ENCODE measurements around the gene CREBRF. TPM values are rescaled to one million over a fixed set of nuclear protein-coding genes. Genes with fewer than 3 reads are reported as not detected.
"Not testable (repeated sequence)": the region's sequence is repeated elsewhere in the genome, so short reads cannot be mapped to it uniquely, and the experiment has no call there.

Gene CREBRF
- polyA plus RNA-seq, 1 experiment, result 11.2 TPM

GRCh38 chr5:173065155-173065554 is 9.0 kb downstream of the CREBRF start:
- POLR2A ChIA-PET, result interaction anchor here (0.7 kb wide), 1 partner anchor 126 kb away, joined by 9 read pairs; no protein-coding TSS in a partner anchor
- Histone ChIP-seq H3K27me3 (ENCODE audit: control insufficient read depth, insufficient read depth, low read length) (no peaks in the 10 kb centered on the region), H3K4me3 (ENCODE audit: low read depth, low read length) (no peak overlapping the region), H3K36me3 (ENCODE audit: control insufficient read depth, insufficient read depth, low read length) (no peaks in the 10 kb centered on the region; the same call in 1 of the 2 replicates)
- DNase-seq (ENCODE audit: low read depth), result no peak
- CTCF ChIA-PET, result interaction anchor here (1.1 kb wide), 1 partner anchor 106 kb away, joined by 4 read pairs; the partner anchor contains the start of gene RPL26L1
- TF ChIP-seq CTCF (IDR thresholded peaks at IDR 0.05; ENCODE audit: insufficient read depth, low read depth, low read length), result no peak

GRCh38 chr5:173069671-173070070 is 13.5 kb downstream of the CREBRF start:
- Histone ChIP-seq H3K36me3 (ENCODE audit: control insufficient read depth, insufficient read depth, low read length) (no peaks in the 10 kb centered on the region), H3K27me3 (ENCODE audit: control insufficient read depth, insufficient read depth, low read length) (no peaks in the 10 kb centered on the region), H3K4me3 (ENCODE audit: low read depth, low read length) (no peak overlapping the region)
- TF ChIP-seq CTCF (IDR thresholded peaks at IDR 0.05; ENCODE audit: insufficient read depth, low read depth, low read length), result no peak
- DNase-seq (ENCODE audit: low read depth), result no peak
- ChIA-PET CTCF (no interaction called here), POLR2A (no interaction called here)

- Histone ChIP-seq H3K27me3 (ENCODE audit: control insufficient read depth, insufficient read depth, low read length) (no peaks in the 10 kb centered on the region), H3K4me3 (ENCODE audit: low read depth, low read length) (no peak overlapping the region), H3K36me3 (ENCODE audit: control insufficient read depth, insufficient read depth, low read length) (no peaks in the 10 kb centered on the region)
- no peak for DNase-seq (ENCODE audit: low read depth)
- TF ChIP-seq CTCF (IDR thresholded peaks at IDR 0.05; ENCODE audit: insufficient read depth, low read depth, low read length), result no peak
- POLR2A ChIA-PET, result no interaction called here
- CTCF ChIA-PET, result no interaction called here
These were observed 19.1 kb downstream of the CREBRF start for GRCh38 chr5:173075137-173075843.

GRCh38 chr5:173075970-173076369 is 19.8 kb downstream of the CREBRF start:
- ChIA-PET POLR2A (no interaction called here), CTCF (no interaction called here)
- no peak overlapping the region for H3K4me3 ChIP-seq (ENCODE audit: low read depth, low read length)

GRCh38 chr5:173076471-173076870 is 20.3 kb downstream of the CREBRF start:
- H3K27me3 ChIP-seq (ENCODE audit: control insufficient read depth, insufficient read depth, low read length); H3K4me3 ChIP-seq (ENCODE audit: low read depth, low read length); DNase-seq (ENCODE audit: low read depth); CTCF ChIA-PET; H3K36me3 ChIP-seq (ENCODE audit: control insufficient read depth, insufficient read depth, low read length); POLR2A ChIA-PET: not testable (repeated sequence)

More at GRCh38 chr5:173075970-173076369, 19.8 kb downstream of the CREBRF start:
- no peak for DNase-seq (ENCODE audit: low read depth)
- TF ChIP-seq CTCF (IDR thresholded peaks at IDR 0.05; ENCODE audit: insufficient read depth, low read depth, low read length), result no peak
- Histone ChIP-seq H3K36me3 (ENCODE audit: control insufficient read depth, insufficient read depth, low read length) (no peaks in the 10 kb centered on the region), H3K27me3 (ENCODE audit: control insufficient read depth, insufficient read depth, low read length) (no peaks in the 10 kb centered on the region)

GRCh38 chr5:173078878-173079277 is 22.7 kb downstream of the CREBRF start:
- H3K4me3 ChIP-seq (ENCODE audit: low read depth, low read length), result no peak overlapping the region
- no peak for DNase-seq (ENCODE audit: low read depth)
- no peaks in the 10 kb centered on the region for H3K27me3 ChIP-seq (ENCODE audit: control insufficient read depth, insufficient read depth, low read length)
- ChIA-PET CTCF (no interaction called here), POLR2A (no interaction called here)
- no peak for TF ChIP-seq CTCF (IDR thresholded peaks at IDR 0.05; ENCODE audit: insufficient read depth, low read depth, low read length)
- no peaks in the 10 kb centered on the region for H3K36me3 ChIP-seq (ENCODE audit: control insufficient read depth, insufficient read depth, low read length)

All from BJ (cell line).